Measurements from ENCODE around the gene UBE2H.
A peak's percentile ranks its signal among the peaks of the same experiment; 100 is the strongest.

Gene UBE2H

GRCh38 chr7:129784437-129784782 is 168.3 kb downstream of the UBE2H start:
- no peak for DNase-seq

DNA sequence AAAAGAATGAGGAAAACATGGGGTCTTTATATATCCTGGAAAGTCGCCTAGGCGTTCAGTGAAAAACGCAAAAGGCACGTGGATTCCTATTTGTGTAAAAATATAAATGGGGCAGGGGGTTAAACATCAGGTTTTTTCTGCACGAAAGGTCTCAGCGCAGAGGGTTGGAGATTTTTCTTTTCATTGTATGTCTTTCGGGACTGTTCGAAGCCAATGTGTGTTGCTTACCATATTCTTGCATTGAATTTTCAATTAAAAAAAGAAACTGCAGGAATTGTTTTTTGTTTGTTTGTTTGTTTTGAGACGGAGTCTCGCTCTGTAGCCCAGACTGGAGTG is 169.2 kb downstream of the UBE2H start:
- DNase-seq: no peak

GRCh38 chr7:129782818-129783583 is 169.8 kb downstream of the UBE2H start:
- no peak for DNase-seq

- DNase-seq: no peak
Measured at GRCh38 chr7:129781928-129782817, 170.6 kb downstream of the UBE2H start.

GRCh38 chr7:129780974-129781927 is 171.5 kb downstream of the UBE2H start:
- peak; percentile 63 for DNase-seq
